NCI-H1417 treated with DMSO at 0.1 percent for 48 hours (cell line): ENCODE results near the gene IGSF10.
"Not testable (repeated sequence)": the region's sequence is repeated elsewhere in the genome, so short reads cannot be mapped to it uniquely, and the experiment has no call there.

ENCODE experiments used
- DNase-seq: peaks from one replicate; lab custom pipeline; 2025; lab: John Stamatoyannopoulos, UW

Gene IGSF10, protein sequence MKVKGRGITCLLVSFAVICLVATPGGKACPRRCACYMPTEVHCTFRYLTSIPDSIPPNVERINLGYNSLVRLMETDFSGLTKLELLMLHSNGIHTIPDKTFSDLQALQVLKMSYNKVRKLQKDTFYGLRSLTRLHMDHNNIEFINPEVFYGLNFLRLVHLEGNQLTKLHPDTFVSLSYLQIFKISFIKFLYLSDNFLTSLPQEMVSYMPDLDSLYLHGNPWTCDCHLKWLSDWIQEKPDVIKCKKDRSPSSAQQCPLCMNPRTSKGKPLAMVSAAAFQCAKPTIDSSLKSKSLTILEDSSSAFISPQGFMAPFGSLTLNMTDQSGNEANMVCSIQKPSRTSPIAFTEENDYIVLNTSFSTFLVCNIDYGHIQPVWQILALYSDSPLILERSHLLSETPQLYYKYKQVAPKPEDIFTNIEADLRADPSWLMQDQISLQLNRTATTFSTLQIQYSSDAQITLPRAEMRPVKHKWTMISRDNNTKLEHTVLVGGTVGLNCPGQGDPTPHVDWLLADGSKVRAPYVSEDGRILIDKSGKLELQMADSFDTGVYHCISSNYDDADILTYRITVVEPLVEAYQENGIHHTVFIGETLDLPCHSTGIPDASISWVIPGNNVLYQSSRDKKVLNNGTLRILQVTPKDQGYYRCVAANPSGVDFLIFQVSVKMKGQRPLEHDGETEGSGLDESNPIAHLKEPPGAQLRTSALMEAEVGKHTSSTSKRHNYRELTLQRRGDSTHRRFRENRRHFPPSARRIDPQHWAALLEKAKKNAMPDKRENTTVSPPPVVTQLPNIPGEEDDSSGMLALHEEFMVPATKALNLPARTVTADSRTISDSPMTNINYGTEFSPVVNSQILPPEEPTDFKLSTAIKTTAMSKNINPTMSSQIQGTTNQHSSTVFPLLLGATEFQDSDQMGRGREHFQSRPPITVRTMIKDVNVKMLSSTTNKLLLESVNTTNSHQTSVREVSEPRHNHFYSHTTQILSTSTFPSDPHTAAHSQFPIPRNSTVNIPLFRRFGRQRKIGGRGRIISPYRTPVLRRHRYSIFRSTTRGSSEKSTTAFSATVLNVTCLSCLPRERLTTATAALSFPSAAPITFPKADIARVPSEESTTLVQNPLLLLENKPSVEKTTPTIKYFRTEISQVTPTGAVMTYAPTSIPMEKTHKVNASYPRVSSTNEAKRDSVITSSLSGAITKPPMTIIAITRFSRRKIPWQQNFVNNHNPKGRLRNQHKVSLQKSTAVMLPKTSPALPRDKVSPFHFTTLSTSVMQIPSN (N-terminal part only)

GRCh38 chr3:151460774-151461450, at the start of gene IGSF10:
IGSF10 (minus strand) TSS chr3:151461061; CDS start chr3:151458709, 2,352 bp downstream.
- no peak for DNase-seq

DNA sequence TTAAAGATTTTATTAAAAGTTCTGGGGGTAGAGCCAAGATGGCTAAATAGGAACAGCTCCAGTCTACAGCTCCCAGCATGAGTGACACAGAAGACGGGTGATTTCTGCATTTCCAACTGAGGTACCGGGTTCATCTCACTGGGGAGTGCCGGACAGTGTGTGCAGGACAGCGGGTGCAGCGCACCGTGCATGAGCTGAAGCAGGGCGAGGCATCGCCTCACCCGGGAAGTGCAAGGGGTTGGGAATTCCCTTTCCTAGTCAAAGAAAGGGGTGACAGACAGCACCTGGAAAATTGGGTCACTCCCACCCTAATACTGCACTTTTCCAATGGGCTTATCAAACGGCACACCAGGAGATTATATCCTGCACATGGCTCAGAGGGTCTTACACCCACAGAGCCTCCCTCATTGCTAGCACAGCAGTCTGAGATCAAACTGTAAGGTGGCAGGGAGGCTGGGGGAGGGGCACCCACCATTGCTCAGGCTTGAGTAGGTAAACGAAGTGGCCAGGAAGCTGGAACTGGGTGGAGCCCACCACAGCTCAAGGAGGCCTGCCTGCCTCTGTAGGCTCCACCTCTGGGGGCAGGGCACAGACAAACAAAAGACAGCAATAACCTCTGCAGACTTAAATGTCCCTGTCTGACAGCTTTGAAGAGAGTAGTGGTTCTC, 48.7 kb upstream of the IGSF10 start:
- DNase-seq: not testable (repeated sequence)

GRCh38 chr3:151504606-151505005, 43.7 kb upstream of the IGSF10 start:
- no peak for DNase-seq

- no peak for DNase-seq
Observed at GRCh38 chr3:151503074-151503473, 42.2 kb upstream of the IGSF10 start.

GRCh38 chr3:151501923-151502632, 41.2 kb upstream of the IGSF10 start:
- DNase-seq: no peak

DNA sequence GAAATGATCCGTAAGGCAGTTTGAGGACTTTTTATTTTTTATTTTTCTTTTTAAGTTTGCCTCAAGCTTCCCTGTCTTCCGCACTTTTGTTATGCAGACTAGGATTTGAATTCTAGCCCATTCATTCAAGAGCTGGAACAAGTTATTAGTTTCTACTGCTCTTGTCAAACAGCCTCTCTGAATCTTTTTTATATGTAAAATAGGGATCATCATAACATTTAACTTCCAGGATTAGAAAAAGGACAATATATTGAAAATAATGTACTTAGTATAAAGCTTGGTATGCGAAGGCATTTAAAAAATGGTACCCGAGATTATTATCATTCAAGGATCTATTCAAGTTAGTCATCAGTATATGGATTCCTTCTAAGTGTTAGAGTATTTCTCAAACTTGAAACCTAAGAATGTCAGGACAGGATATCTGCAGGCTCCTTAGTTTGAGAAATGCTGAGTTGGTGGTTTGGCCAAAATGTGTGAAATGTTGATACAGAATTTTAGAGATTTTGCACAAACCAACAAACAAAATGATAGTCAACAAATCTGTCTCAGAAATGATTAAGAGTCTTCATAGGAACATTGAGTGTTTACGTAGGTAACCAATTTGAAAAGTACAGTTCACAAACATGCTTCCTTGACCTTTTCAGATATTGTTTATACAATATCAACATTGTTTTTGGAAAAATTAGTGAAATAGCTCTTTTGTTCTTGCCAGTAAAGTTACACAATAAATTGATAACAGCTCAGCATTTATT, 40.5 kb upstream of the IGSF10 start:
- DNase-seq: no peak

- no peak for DNase-seq
Observed at GRCh38 chr3:151499168-151499567, 38.3 kb upstream of the IGSF10 start.

GRCh38 chr3:151491525-151491924, 30.7 kb upstream of the IGSF10 start:
- DNase-seq: no peak

GRCh38 chr3:151487833-151488232, 27.0 kb upstream of the IGSF10 start:
- DNase-seq: not testable (repeated sequence)

DNA sequence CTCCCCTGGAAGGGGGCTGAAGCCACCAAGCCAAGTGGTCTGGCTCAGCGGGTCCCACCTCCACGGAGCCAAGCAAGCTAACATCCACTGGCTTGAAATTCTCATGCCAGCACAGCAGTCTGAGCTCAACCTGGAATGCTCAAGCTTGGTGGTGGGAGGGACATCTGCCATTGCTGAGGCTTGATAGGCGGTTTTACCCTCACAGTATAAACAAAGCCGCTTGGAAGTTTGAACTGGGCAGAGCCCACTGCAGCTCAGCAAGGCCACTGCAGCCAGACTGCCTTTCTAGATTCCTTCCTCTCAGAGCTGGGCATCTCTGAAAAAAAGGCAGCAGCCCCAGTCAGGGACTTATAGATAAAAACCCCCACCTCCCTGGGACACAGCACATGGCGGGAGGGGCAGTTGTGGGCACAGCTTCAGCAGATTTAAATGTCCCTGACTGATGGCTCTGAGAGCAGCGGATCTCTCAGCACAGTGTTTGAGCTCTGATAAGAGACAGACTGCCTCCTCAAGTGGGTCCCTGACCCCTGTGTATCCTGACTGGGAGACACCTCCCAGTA, 23.2 kb upstream of the IGSF10 start:
- no peak for DNase-seq

DNA sequence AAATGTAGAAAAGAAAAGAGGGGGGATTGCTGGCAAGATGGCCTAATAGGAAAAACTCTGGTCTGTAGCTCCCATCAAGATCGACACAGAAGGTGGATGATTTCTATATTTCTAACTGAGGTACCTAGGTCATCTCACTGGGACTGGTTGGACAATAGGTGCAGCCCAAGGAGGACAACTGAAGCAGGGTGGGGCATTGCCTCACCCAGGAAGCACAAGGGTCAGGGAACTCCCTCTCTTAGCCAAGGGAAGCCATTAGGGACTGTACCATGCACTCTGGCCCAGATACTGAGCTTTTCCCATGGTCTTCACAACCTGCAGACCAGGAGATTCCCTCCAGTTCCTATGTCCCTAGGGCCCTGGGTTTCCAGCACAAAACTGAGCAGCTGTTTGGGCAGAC, 22.6 kb upstream of the IGSF10 start:
- DNase-seq: no peak

GRCh38 chr3:151480492-151480891, 19.6 kb upstream of the IGSF10 start:
- DNase-seq: no peak

DNA sequence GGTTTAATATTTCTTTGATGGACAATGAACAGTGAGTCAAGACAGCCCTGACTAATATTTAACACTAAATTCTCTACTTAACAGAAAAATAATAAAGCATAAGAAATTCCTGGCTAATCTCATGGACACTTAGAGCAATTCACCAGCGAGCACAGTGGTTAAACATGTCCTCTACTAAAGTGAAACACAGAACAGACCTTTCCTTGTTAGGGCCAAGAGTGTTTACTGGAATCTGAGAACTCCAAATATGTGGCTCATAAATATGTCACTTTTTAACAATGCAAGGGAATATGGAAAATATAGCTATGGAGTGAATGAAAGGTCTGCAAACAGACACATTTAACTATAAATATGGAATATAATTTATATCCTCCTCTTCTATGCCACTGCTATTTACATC, 18.6 kb upstream of the IGSF10 start:
- DNase-seq: no peak

GRCh38 chr3:151478335-151478697, 17.5 kb upstream of the IGSF10 start:
- no peak for DNase-seq

DNA sequence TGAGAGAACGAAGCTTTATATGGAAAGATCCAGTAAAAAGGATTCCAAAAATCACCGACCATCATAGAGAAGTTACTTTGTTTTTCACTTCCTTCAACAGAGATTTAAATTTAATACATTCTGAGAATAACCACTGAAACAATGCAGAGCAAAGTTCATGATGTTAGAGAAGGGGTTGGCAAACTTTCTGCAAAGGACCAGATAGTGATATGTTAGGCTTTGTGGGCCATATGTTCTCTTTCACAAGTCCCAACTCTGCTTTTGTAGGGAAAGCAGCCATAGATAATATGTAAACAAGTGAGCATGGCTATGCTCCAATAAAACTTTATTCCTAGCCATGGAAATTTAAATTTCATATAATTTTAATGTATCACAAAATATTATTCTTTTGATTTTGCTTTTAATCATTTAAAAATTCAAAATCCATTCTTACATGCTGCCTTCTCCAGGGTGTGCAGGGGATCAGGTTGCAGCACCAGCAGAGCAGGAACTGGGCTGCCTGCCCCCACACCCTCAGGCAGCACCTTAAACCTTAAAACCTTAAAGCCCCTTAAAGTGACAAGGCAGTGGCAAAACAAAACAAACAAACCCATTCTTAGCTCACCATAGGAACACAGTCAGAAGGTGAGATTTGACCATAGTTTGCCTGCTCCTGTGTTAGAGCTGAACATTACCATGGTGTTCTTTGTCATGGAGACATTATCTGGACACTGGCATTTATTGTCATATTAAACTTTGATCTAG, 16.9 kb upstream of the IGSF10 start:
- no peak for DNase-seq

DNA sequence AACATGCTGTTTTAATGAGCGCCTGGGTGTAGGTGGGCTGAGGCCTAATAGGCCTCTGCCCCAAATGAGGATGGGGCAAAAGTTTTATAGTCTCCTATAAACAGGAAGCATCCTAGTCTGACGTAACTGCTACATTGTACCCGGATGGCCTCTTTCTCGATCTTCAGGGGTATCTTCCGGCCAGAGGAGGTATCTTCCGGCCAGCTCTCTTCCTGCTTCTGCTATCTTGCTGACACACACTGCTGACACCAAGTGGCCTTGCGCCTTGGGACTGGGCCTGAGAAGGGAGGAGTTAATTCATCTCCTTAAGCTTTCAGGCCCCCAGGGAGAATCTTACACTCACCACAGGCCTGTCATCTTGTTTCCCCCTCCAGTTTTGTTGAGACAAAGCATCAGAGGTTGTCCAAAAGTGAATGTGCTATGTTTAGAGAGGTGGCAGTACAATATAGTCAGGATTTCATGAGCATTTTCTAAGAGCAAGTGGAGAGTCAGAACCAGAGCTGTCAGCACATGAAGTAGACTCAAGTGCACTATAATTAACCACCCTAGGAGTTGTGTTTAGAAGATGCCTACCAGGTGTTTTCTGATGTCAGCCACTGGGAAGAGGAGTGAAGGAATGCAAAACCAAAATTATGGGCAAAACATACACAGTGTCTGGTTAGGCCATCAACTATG, 15.6 kb upstream of the IGSF10 start:
- DNase-seq: no peak

DNA sequence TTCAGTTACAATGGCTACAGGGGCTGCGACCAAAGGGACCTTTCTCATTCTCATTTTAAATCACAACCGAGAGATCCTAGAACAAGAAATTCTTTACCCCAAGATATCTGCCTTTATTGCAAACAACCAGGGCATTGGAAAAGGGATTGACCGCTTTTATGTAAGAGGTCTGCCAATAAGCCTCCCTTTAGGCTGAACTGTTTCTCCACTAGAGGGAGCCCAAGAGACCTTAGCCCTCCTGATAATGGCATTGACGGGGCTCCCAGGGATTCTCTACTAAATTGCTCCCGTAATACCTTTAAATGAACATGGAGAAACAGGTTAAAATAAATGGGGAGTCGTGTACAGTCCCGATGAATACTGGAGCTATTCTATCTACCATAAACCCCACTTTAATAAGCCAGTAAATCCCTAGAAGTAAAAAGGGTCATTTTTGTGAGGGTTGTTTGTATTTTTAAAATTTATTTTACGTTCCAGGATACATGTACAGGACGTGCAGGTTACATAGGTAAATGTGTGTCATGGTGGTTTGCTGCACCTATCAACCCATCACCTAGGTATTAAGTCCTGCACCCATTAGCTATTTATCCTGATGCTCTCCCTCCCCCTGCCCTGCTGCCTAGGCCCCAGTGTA, 7.5 kb upstream of the IGSF10 start:
- DNase-seq: no peak

- DNase-seq: no peak
Observed at GRCh38 chr3:151467069-151467468, 6.2 kb upstream of the IGSF10 start.
